ENCODE data around the gene SPAG4.

DNA sequence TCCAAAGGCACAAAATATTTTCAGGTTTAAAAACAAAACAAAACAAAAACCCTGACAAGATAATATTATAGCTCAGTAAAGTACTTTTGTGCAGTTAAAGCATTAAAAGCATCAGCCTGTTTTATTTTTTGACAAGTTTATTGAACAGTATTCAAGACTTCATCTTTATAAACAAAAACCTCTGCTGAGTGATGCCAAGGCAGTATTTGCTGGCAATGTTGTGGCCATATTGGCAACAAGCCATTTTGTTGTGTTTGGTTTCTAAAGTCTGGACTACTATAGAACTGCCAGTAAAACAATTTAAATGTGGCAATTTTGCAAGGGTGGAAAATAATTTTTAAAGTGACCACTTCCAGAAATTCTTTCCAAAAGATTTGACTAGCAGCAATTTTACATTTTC lies 33.2 kb downstream of the SPAG4 start:
- TF ChIP-seq, protein P1, sequence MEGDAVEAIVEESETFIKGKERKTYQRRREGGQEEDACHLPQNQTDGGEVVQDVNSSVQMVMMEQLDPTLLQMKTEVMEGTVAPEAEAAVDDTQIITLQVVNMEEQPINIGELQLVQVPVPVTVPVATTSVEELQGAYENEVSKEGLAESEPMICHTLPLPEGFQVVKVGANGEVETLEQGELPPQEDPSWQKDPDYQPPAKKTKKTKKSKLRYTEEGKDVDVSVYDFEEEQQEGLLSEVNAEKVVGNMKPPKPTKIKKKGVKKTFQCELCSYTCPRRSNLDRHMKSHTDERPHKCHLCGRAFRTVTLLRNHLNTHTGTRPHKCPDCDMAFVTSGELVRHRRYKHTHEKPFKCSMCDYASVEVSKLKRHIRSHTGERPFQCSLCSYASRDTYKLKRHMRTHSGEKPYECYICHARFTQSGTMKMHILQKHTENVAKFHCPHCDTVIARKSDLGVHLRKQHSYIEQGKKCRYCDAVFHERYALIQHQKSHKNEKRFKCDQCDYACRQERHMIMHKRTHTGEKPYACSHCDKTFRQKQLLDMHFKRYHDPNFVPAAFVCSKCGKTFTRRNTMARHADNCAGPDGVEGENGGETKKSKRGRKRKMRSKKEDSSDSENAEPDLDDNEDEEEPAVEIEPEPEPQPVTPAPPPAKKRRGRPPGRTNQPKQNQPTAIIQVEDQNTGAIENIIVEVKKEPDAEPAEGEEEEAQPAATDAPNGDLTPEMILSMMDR (IDR thresholded peaks at IDR 0.05): no peak
- no peak for TF ChIP-seq POLR2A (IDR thresholded peaks at IDR 0.05)
